NK-92 (cell line): ENCODE data around the gene RAD51C.
A peak's percentile ranks its signal among the peaks of the same experiment; 100 is the strongest.
"Not testable (repeated sequence)": the region's sequence is repeated elsewhere in the genome, so short reads cannot be mapped to it uniquely, and the experiment has no call there.

Source experiments
- DNase-seq: peaks from one replicate; lab custom pipeline; 2025; ENCODE audit not compliant: unreplicated experiment; lab: John Stamatoyannopoulos, UW

The RAD51C gene

DNA sequence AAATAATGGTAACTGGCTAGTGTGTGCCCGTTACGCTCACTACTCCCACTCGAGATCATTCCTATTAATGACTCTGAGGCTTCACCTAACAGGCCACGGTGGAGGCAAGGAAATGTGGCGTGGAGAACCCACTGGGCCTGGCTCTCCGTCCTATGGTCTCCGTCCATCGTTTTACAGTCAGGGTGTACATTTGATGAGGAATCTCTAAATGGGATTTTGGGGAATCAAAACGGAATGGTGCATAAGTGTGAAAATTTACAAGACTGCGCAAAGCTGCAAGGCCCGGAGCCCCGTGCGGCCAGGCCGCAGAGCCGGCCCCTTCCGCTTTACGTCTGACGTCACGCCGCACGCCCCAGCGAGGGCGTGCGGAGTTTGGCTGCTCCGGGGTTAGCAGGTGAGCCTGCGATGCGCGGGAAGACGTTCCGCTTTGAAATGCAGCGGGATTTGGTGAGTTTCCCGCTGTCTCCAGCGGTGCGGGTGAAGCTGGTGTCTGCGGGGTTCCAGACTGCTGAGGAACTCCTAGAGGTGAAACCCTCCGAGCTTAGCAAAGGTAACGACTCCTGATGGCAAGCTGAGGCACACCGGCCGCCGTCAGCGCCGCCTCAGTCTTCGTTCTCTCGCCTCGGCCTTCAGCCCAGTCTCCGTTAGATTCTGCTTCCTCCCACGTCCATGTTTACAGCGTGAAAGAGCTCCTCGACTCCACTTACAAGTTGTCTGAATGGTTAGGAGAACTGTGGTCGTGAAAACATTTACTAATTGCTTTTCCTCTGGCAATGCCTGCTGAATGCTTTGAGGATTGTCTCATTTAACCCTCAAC lies at the start of gene RAD51C:
TSS of gene RAD51C (plus strand) at position 364 of the 817 bp plus-strand sequence. CDS start at position 406, 42 bp downstream.
- DNase-seq = no peak

GRCh38 chr17:58643147-58643546 lies 49.3 kb upstream of the RAD51C start:
- DNase-seq = no peak

- no peak for DNase-seq
Measured at GRCh38 chr17:58648236-58648635, 44.2 kb upstream of the RAD51C start.

DNA sequence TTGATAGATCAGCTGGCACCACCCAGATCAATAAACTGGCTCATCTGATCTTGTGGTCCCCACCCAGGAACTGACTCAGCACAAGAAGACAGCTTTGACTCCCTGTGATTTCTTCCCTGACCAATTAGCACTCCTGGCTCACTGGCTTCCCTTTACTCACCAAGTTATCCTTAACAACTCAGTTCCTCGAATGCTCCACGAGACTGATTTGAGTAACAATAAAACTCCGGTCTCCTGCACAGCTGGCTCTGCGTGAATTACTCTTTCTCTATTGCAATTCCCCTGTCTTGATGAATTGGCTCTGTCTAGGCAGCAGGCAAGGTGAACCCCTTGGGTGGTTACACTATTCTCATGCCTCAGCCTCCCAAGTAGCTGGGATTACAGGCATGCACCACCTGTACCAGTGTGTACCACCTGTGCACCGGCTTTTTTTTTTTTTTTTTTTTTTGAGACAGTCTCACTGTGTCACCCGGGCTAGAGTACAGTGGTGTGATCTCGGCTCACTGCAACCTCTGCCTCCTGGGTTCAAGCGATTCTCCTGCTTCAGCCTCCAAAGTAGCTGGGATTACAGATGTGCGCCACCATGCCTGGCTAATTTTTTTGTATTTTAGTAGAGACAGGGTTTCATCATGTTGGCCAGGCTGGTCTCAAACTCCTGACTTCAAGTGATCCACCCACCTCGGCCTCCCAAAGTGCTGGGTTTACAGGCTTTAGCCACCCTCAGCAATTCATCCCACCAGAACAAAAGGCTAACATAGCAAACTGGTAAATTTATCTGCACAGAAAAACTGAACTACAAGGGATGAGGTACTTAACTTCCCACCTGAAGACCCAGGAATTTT lies 34.2 kb upstream of the RAD51C start:
- DNase-seq = not testable (repeated sequence)

DNA sequence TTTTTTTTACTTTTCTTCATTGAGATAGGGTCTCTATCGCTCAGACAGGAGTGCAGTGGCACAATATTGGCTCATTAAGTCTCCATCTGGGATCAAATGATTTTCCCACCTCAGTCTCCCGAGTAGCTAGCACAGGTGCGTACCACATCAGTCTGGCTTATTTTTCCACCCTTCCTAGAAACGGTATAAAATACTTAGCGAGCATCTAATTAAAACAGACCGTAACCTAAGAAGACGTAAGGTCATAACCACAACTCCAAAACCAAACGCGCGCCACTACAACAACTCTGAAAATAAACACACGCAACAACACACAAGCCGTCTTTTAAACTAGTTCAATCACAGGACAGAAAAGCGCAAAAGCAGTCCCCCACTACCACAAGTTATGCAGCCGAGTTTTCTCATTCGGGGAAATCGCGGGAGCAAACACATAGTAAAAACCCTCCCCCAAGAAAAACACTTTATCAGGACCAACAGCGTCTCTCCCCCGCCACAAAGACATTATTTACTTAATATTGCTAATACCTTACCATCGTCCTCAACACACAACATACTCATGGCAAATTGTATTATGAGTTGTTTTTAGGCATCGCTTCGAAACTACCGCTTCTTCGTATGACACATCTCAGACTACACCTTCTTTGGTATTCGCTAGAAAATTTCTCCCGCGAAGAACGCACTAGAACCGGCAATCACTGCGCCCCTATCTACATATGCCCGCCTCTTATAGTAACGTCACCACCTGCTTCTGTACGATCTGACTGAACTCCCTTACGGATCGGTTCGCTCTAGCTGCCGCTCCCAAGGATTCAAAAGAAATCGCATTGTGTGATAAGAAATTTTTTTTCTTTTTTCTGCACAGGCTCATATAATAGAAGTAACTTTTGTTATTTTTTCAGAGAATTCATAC lies 33.3 kb upstream of the RAD51C start:
- DNase-seq = peak; percentile 14

- DNase-seq = not testable (repeated sequence)
Measured at GRCh38 chr17:58659714-58660084, 32.7 kb upstream of the RAD51C start.

GRCh38 chr17:58660621-58661020 lies 31.8 kb upstream of the RAD51C start:
- DNase-seq = no peak

- DNase-seq = no peak
Measured at GRCh38 chr17:58661499-58661898, 30.9 kb upstream of the RAD51C start.

GRCh38 chr17:58664302-58664701 lies 28.1 kb upstream of the RAD51C start:
- DNase-seq = no peak

GRCh38 chr17:58665946-58666857 lies 26.2 kb upstream of the RAD51C start:
- DNase-seq = no peak

DNA sequence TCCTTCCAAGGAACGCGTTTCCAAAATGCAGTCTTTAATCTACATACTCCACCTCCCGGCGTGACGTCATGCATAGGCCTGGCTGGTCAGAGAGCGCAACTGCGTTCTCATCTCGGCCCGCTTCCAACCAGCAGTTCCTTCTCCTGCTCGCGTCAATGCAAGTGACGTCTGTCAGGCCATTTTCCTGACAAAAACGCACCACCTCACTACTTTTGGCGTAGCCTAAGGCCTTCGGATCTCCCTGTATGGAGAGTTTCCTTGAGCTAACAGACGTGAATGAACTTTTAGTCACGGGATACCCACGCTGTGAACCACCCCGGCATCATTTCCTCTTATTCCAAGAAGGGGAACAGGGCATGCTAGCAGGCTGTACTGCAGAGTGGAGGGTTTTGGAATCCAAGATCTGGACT lies 25.5 kb upstream of the RAD51C start:
- no peak for DNase-seq

DNA sequence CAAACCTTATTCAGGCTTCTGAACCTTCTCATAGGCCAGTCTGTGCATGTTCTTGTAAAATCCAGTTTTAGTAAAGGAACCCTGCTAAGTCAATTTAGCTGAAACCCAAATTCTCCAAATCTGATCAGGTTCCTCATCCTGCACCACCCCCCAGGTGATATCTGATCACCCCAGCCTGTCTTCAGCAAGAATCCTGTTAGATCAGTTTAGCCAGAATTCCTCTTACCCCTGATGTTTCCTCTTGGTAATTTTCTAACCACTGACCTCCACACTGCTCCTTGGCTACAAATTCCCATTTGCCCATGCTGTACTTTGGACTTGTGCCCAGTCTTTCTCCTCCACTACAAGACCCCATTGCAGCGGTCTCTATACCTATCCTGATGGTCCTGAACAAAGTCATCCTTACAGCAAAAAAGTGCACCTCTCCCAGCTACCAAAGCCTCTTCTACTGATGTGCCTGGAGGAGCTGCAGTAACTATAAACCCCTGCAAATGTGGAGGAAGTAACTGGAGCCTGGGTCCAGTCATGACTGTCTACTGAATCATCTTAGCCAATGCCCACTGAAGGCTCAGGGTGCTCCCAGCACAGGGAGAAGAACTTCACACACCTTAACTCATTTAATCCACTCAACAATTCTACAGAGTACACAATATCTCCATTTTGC lies 24.3 kb upstream of the RAD51C start:
- DNase-seq = no peak

GRCh38 chr17:58668598-58668935 lies 23.8 kb upstream of the RAD51C start:
- DNase-seq = no peak

DNA sequence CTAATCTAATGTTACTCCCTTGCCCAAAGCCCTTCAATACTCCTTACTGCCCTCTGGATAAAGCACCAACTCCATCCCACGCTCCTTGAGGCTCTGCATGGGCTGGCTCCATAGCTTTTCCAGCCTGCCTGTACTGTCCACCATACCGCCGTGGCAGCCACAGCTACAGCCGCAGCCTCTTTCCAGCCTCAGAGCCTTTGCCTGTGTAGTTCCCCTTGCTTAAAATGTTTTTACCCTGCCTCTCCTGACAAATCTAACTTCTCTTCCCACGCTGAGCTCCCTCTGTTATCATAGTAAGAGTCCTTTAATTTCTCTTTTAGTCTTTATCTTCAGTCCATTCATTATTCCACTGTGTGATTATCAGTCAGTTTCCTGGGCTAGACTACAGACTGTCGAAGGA lies 22.5 kb upstream of the RAD51C start:
- no peak for DNase-seq

- DNase-seq = no peak
Measured at GRCh38 chr17:58671969-58672368, 20.4 kb upstream of the RAD51C start.

DNA sequence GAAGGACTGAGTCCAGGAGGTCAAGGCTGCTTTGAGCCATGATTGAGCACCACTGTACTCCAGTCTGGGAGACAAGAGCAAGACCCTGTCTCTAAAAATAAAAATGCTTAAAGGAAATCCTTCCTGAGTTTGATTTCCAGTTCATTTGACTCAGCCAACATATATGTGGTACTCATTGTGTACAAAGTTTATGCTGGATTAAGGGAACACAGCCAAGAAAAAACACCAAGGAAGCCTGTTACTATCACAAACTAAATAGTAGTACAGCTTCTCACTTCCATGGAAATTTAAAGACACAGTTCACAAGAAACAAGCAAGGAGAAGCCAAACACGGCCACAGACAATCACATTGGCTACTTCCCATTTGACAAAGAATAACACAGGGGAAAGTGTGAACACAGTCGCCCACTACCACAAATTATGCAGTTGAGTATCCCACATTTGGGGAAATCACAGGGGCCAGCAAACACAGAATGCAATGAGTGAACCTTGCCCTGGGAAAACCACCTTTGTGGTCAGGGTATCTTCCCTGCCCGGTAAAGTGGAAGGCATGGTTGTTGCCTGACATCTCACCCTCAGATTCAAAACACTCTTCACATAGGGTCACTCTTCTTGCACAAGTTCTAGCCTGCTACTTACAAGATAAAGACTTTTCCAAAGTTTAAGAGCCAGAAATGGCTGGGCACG lies 15.1 kb upstream of the RAD51C start:
- DNase-seq = no peak

- not testable (repeated sequence) for DNase-seq
Measured at GRCh38 chr17:58678287-58678686, 14.1 kb upstream of the RAD51C start.

- no peak for DNase-seq
Measured at GRCh38 chr17:58679263-58680037, 13.0 kb upstream of the RAD51C start.
